CD4-positive, alpha-beta T cell treated with Interferon gamma for 1 hour (primary cell): ENCODE measurements around the gene LIN37.
A peak's percentile ranks its signal among the peaks of the same experiment; 100 is the strongest.

Experiments used
- DNase-seq: peaks from one replicate; pipeline ENCODE4 v3.0.0-alpha.2; 2020

LIN37 gene

GRCh38 chr19:35748106-35749020 is at the start of gene LIN37:
LIN37 (plus strand) TSS chr19:35748576; CDS start chr19:35748725, 149 bp downstream.
- DNase-seq, result peak; percentile 99

- DNase-seq, result peak; percentile 95
Measured at GRCh38 chr19:35702223-35703012, 46.0 kb upstream of the LIN37 start.

- no peak for DNase-seq
Measured at GRCh38 chr19:35703343-35703742, 45.0 kb upstream of the LIN37 start.

- DNase-seq, result no peak
Measured at GRCh38 chr19:35704218-35704617, 44.2 kb upstream of the LIN37 start, which contains the start of gene ZBTB32. ZBTB32 (plus strand) TSS chr19:35704558; CDS start chr19:35714627, 10,069 bp downstream.

GRCh38 chr19:35708391-35708790 is 40.0 kb upstream of the LIN37 start:
- DNase-seq, result no peak

GRCh38 chr19:35710784-35711723 is 37.3 kb upstream of the LIN37 start:
- DNase-seq, result no peak

- DNase-seq, result peak; percentile 42
Measured at GRCh38 chr19:35712567-35713505, 35.5 kb upstream of the LIN37 start.

GRCh38 chr19:35713506-35713850 is 34.9 kb upstream of the LIN37 start:
- DNase-seq, result no peak

- no peak for DNase-seq
Measured at GRCh38 chr19:35713904-35714495, 34.4 kb upstream of the LIN37 start.

GRCh38 chr19:35714601-35715354 is 33.6 kb upstream of the LIN37 start:
- DNase-seq, result no peak

- no peak for DNase-seq
Measured at GRCh38 chr19:35715355-35715809, 33.0 kb upstream of the LIN37 start.

- no peak for DNase-seq
Measured at GRCh38 chr19:35715981-35716800, 32.2 kb upstream of the LIN37 start.

- DNase-seq, result peak; percentile 98
Measured at GRCh38 chr19:35716801-35717664, 31.3 kb upstream of the LIN37 start.

GRCh38 chr19:35717665-35718344 is 30.6 kb upstream of the LIN37 start, which contains the start of gene KMT2B:
KMT2B (plus strand) TSS chr19:35718003; CDS start chr19:35718019, 16 bp downstream.
- DNase-seq, result no peak

- DNase-seq, result peak; percentile 19
Measured at GRCh38 chr19:35718345-35719041, 29.9 kb upstream of the LIN37 start.

GRCh38 chr19:35719402-35720162 is 28.8 kb upstream of the LIN37 start:
- DNase-seq, result no peak
